ENCODE measurements around the gene PHF21A. TPM values are rescaled to one million over a fixed set of nuclear protein-coding genes. Genes with fewer than 3 reads are reported as not detected.

PHF21A gene
- total RNA-seq, 1 donor from 2014 or later, result 45.4 TPM

- DNase-seq (no peak), ATAC-seq (no peak)
- intact Hi-C loops (cut with DNase I), result no loop called here
- Histone ChIP-seq H3K4me3 (no peak overlapping the region), H3K9me3 (no peaks in the 10 kb centered on the region), H3K4me1 (no peaks in the 10 kb centered on the region), H3K27me3 (no peaks in the 10 kb centered on the region), H3K27ac (no peak overlapping the region), H3K36me3 (peaks cover 74% of the 10 kb centered on the region)
- TF ChIP-seq CTCF (IDR thresholded peaks at IDR 0.05), result no peak
These were observed 153.7 kb downstream of the PHF21A start for GRCh38 chr11:45967506-45967905.

GRCh38 chr11:45964911-45965389 lies 156.3 kb downstream of the PHF21A start:
- peak; percentile 88 for TF ChIP-seq CTCF (IDR thresholded peaks at IDR 0.05)
- intact Hi-C loops (cut with DNase I), result no loop called here
- no peak for DNase-seq
- peak; percentile 98 for ATAC-seq
- Histone ChIP-seq H3K27ac (peak overlapping the region; percentile 33), H3K9me3 (no peaks in the 10 kb centered on the region), H3K27me3 (no peaks in the 10 kb centered on the region), H3K4me1 (peaks cover under 1% of the 10 kb centered on the region), H3K36me3 (peaks cover 75% of the 10 kb centered on the region), H3K4me3 (no peak overlapping the region)

GRCh38 chr11:45961751-45962240 lies 159.5 kb downstream of the PHF21A start:
- Histone ChIP-seq H3K4me1 (peaks cover 4% of the 10 kb centered on the region), H3K27ac (no peak overlapping the region), H3K9me3 (no peaks in the 10 kb centered on the region), H3K4me3 (no peak overlapping the region), H3K36me3 (peaks cover 45% of the 10 kb centered on the region), H3K27me3 (no peaks in the 10 kb centered on the region)
- intact Hi-C loops (cut with DNase I), result no loop called here
- DNase-seq (no peak), ATAC-seq (no peak)
- no peak for TF ChIP-seq CTCF (IDR thresholded peaks at IDR 0.05)

- TF ChIP-seq CTCF (IDR thresholded peaks at IDR 0.05), result no peak
- Histone ChIP-seq H3K4me3 (no peak overlapping the region), H3K36me3 (peaks cover 32% of the 10 kb centered on the region), H3K27me3 (no peaks in the 10 kb centered on the region), H3K9me3 (no peaks in the 10 kb centered on the region), H3K27ac (no peak overlapping the region), H3K4me1 (peaks cover 4% of the 10 kb centered on the region)
- DNase-seq, result no peak
- intact Hi-C loops (cut with DNase I), result no loop called here
- no peak for ATAC-seq
These were observed 160.7 kb downstream of the PHF21A start for GRCh38 chr11:45960387-45961095.

GRCh38 chr11:45959851-45960250 lies 161.4 kb downstream of the PHF21A start:
- Histone ChIP-seq H3K4me1 (peaks cover 4% of the 10 kb centered on the region), H3K4me3 (no peak overlapping the region), H3K36me3 (peaks cover 25% of the 10 kb centered on the region), H3K27ac (no peak overlapping the region), H3K9me3 (no peaks in the 10 kb centered on the region), H3K27me3 (no peaks in the 10 kb centered on the region)
- ATAC-seq (no peak), DNase-seq (no peak)
- intact Hi-C loops (cut with DNase I), result no loop called here
- TF ChIP-seq CTCF (IDR thresholded peaks at IDR 0.05), result no peak
